GM12872 (cell line): ENCODE data around the gene TBC1D8.

Experiments
- CTCF ChIP-seq: IDR thresholded peaks from 3 replicates; pipeline ENCODE4 v1.5.1; 2011; ENCODE audit warnings: low read depth, mild to moderate bottlenecking, low read length, moderate library complexity; ENCODE audit not compliant: insufficient read depth

TBC1D8 gene

GRCh38 chr2:101048756-101049155 is 102.4 kb downstream of the TBC1D8 start:
- TF ChIP-seq CTCF = no peak

GRCh38 chr2:101047774-101048173 is 103.4 kb downstream of the TBC1D8 start:
- TF ChIP-seq CTCF = no peak

GRCh38 chr2:101047075-101047766 is 104.0 kb downstream of the TBC1D8 start:
- no peak for TF ChIP-seq CTCF

GRCh38 chr2:101045330-101045729 is 105.9 kb downstream of the TBC1D8 start:
- TF ChIP-seq CTCF = no peak

- TF ChIP-seq CTCF = no peak
Observed at GRCh38 chr2:101041413-101041812, 109.8 kb downstream of the TBC1D8 start.

- TF ChIP-seq CTCF = no peak
Observed at GRCh38 chr2:101040761-101041160, 110.4 kb downstream of the TBC1D8 start.

- TF ChIP-seq CTCF = no peak
Observed at GRCh38 chr2:101040072-101040471, 111.1 kb downstream of the TBC1D8 start.
